GM12891 (cell line): ENCODE measurements around the gene PROX1.

ENCODE experiments used
- PAX5 ChIP-seq: IDR thresholded peaks from 2 replicates; pipeline ENCODE4 v1.6.1; 2011; ENCODE audit warnings: low read length, moderate library complexity, mild to moderate bottlenecking; ENCODE audit not compliant: insufficient read depth, severe bottlenecking
- POLR2A ChIP-seq: IDR thresholded peaks from 2 replicates; pipeline ENCODE4 v1.6.1; 2011; ENCODE audit warnings: low read depth, low read length, control low read depth
- POLR2AphosphoS5 ChIP-seq: IDR thresholded peaks from 2 replicates; pipeline ENCODE4 v1.6.1; 2011; ENCODE audit warnings: low read depth, low read length, control low read depth
- SPI1 ChIP-seq: IDR thresholded peaks from 2 replicates; pipeline ENCODE4 v1.6.1; 2011; ENCODE audit warnings: low read depth, low read length, control low read depth
- TAF1 ChIP-seq: IDR thresholded peaks from 2 replicates; pipeline ENCODE4 v1.6.1; 2011; ENCODE audit warnings: low read depth, low read length, control low read depth

GRCh38 chr1:214008791-214009422, 21.1 kb downstream of the PROX1 start:
- TF ChIP-seq POLR2A (no peak), POLR2AphosphoS5 (no peak), TAF1 (no peak), SPI1 (no peak), PAX5 (no peak)
